Measurements from ENCODE around the gene SPAG16.

- TF ChIP-seq CTCF (IDR thresholded peaks at IDR 0.05) = no peak
- TF ChIP-seq POLR2A (IDR thresholded peaks at IDR 0.05) = no peak
Observed at GRCh38 chr2:213726101-213726500, 441.8 kb downstream of the SPAG16 start.
